Measurements from ENCODE around the gene TMEM138.
A peak's percentile ranks its signal among the peaks of the same experiment; 100 is the strongest.
"Not testable (repeated sequence)": the region's sequence is repeated elsewhere in the genome, so short reads cannot be mapped to it uniquely, and the experiment has no call there.

The TMEM138 gene

GRCh38 chr11:61362542-61362875 lies 335 bp downstream of the TMEM138 start:
- DNase-seq (ENCODE audit: extremely low read depth in 1 of 2, low read depth in 1 of 2), result peak in 1 of 2 donors; percentile 4

DNA sequence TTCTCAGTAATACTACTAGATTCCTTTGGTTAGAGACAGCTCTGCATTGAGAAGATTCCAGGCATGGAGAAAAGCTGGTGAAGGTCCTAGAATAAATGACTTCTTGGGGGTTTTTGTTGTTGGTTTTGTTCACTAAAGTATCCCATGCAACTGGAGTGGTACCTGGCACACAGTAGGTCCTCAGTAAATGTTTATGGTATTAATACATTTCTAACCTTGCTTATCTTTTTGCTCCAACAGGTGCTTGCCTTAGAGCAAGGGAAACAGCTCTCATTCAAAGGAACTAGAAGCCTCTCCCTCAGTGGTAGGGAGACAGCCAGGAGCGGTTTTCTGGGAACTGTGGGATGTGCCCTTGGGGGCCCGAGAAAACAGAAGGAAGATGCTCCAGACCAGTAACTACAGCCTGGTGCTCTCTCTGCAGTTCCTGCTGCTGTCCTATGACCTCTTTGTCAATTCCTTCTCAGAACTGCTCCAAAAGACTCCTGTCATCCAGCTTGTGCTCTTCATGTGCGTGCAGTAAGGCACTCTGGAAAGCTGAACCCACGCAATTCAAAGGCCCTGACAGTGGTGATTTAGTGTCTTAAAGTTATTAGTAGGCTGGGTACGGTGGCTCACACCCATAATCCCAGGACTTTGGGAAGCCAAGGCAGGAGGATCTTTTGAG lies 2.0 kb downstream of the TMEM138 start:
- DNase-seq (ENCODE audit: extremely low read depth in 1 of 2, low read depth in 1 of 2), result no peak

DNA sequence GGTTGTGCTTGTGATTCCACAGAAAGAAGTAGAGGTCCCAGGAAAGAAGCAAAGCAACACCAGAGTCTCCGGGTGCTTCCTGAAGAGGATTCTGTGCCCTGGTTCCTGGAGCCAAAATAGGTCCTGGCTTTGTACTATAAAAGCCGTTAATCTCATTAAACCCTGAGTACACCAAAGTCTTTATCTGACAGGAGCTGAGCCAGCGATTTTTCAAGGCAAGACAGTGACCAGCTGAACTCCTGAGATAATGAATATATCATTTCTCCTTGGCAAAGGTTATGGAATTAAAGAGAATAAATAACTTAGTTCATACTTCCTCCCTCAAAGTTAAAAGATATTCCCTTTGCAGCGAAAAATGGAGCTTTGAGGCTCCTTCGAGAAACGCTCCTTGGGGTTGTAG lies 5.2 kb downstream of the TMEM138 start:
- DNase-seq (ENCODE audit: extremely low read depth in 1 of 2, low read depth in 1 of 2), result no peak

GRCh38 chr11:61368646-61369045 lies 6.5 kb downstream of the TMEM138 start:
- DNase-seq (ENCODE audit: extremely low read depth in 1 of 2, low read depth in 1 of 2), result no peak

GRCh38 chr11:61369372-61370348 lies 7.5 kb downstream of the TMEM138 start:
- no peak for DNase-seq (ENCODE audit: extremely low read depth in 1 of 2, low read depth in 1 of 2)

DNA sequence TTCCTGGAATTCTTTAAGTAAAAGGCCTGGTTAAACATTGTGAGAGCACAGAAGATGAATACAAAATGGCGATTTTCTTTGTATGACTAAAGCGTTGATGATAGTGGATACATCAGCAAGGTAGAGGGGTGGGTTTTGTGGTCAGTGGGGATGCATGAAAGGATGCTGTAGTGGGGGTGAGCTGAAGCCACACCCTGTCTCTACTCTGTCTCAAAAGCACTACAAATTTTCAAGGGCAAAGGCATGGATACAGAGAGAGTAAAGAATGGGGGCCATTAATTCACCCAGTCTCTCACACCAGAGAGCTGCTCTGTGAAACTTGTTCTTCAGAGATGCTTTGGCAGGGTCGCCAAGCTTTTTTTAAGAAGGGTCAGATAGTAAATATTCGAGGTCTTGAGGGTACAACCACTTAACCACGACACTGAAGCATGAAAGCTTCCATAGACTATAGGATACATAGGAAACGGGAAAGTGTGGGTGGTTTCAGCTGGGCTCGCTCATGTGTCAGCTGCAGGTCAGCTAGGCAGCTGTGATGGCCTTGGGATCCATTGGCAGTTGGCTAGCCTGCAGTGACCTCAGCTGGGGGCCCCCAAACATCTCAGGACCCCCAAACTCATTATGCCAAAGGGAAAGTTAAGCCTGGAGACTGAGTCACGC lies 8.3 kb downstream of the TMEM138 start:
- no peak for DNase-seq (ENCODE audit: extremely low read depth in 1 of 2, low read depth in 1 of 2)

DNA sequence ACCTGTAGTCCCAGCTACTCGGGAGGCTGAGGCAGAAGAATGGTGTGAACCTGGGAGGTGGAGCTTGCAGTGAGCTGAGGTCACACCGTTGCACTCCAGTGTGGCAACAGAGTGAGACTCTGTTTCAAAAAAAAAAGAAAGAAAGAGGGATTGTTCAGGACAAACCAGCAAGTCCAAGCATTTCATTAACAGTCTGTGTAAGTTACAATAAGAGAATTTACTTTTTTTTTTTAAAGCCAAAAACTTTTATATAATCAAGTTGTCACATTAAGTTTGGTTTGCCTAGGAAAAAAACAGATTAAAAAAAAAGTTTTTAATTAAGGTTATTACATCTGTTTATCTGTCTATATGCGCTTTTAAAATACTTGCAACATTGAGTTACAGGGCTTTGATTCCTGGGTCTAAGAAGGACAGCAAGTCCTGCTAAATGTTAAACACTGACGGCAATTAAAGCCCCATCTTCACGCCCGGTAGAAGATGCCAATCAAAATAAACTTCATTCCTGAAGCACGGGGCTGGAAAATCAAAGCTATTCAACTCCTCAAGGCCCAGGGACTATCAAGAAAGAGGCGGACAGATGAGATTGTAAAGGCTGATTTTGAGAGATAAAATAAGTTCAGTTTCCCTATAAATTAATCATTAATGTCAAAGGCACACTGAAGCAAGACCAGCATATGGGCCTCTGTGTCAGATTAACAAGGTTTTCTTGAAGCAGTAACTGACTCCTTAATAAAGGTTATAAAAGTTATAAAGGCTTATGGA lies 10.7 kb downstream of the TMEM138 start:
- DNase-seq (ENCODE audit: extremely low read depth in 1 of 2, low read depth in 1 of 2), result no peak

- no peak for DNase-seq (ENCODE audit: extremely low read depth in 1 of 2, low read depth in 1 of 2)
These were observed 13.6 kb downstream of the TMEM138 start for GRCh38 chr11:61375761-61376108.

GRCh38 chr11:61377461-61378160 lies 15.4 kb downstream of the TMEM138 start:
- no peak for DNase-seq (ENCODE audit: extremely low read depth in 1 of 2, low read depth in 1 of 2)

- no peak for DNase-seq (ENCODE audit: extremely low read depth in 1 of 2, low read depth in 1 of 2)
These were observed 16.6 kb downstream of the TMEM138 start for GRCh38 chr11:61378713-61379313.

- DNase-seq (ENCODE audit: extremely low read depth in 1 of 2, low read depth in 1 of 2), result no peak
These were observed 18.7 kb downstream of the TMEM138 start for GRCh38 chr11:61380884-61381283.

GRCh38 chr11:61383859-61384258 lies 21.7 kb downstream of the TMEM138 start:
- not testable (repeated sequence) for DNase-seq (ENCODE audit: extremely low read depth in 1 of 2, low read depth in 1 of 2)

GRCh38 chr11:61384271-61385242 lies 22.4 kb downstream of the TMEM138 start:
- DNase-seq (ENCODE audit: extremely low read depth in 1 of 2, low read depth in 1 of 2), result no peak

DNA sequence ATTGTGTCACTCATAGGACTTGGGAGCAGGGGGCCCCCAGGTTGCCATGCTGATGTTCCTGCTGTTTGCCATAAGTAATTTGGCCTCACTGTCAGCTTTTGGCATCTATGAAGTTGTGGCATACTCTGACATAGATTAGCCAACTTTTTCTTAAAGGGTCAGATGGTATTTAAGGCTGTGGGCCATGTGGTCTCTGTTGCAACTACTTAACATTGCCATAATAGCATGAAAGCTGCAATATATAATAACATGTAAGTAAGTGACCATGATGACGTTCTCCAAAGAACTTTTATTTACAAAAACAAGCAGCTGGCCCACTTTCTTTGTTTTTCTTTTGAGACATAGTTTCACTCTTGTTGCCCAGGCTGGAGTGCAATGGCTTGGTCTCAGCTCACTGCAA lies 28.0 kb downstream of the TMEM138 start:
- no peak for DNase-seq (ENCODE audit: extremely low read depth in 1 of 2, low read depth in 1 of 2)

DNA sequence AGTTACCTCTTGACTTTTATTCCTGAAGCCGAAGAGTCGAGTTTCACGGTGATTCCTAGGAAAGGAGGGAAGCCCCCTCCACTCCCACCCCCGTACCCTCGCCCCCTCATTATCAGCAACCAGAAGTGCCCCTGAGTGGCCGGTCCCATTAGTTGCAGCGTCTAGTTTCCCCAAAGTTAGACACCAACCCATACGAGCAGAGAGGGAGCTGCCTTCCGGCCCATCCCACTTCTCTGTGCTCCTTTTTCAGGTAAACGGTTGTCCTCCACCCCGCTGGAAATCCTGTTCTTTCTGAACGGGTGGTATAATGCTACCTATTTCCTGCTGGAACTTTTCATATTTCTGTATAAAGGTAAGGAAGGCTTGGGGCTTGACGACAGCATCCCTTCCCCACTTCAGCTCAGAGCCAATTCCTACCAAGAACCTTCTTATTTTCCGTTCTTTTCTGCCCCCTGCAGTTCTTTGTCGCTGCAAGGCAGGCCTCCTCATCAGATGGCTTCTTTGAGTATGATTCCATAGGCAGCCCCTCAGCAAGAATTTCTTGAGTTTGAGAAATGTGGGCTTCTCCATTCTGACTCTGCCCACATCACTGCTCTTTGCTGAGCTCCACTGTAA lies 30.9 kb downstream of the TMEM138 start:
- DNase-seq (ENCODE audit: extremely low read depth in 1 of 2, low read depth in 1 of 2), result no peak

DNA sequence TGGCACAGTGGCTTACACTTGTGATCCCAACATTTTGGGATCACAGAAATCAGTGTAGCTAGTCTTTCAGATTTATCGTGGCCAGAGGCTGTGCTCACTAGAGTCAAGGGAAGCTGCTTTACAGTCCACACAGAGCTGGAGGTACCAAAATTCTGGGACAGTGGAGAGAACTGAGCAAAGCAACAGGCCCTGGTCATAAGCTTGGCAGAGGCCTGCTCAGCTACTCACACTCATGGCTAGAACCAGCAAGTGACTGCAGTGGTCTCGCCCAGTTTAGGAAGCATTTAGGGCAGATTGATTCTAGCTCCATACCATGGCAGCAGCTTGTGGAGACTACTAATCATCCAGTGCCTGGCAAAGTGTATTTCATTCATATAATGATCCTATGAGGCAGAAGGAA lies 39.0 kb downstream of the TMEM138 start:
- no peak for DNase-seq (ENCODE audit: extremely low read depth in 1 of 2, low read depth in 1 of 2)

DNA sequence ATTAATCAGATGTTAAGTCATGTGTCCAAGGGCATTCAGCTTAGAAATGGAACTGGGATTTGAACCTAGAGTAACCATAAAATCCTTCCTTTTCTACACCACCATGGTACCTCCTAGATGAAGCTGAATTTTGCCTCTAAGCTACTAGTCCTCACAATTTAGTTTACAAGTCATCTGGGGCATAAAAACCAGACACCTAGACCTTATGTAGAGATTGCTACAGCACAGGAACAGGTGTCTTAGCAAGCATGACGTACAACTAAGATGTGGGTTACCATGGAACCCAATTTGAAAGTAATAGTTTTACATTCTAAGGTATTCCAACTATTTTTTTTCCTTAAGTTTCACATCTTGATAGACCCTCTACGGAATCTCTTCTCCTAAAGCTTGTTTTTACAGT lies 39.4 kb downstream of the TMEM138 start:
- no peak for DNase-seq (ENCODE audit: extremely low read depth in 1 of 2, low read depth in 1 of 2)

GRCh38 chr11:61403658-61404057 lies 41.5 kb downstream of the TMEM138 start:
- DNase-seq (ENCODE audit: extremely low read depth in 1 of 2, low read depth in 1 of 2), result no peak
